Cardiac fibroblast (primary cell): ENCODE results near the gene ZNF282.
A peak's percentile ranks its signal among the peaks of the same experiment; 100 is the strongest.

Experiments used
- DNase-seq, 2 donors: peaks; one replicate each; pipeline versions ENCODE4 v3.0.0 to v3.0.0-alpha.2; 2010; ENCODE audit warnings: low read depth in 2 of 2
- H3K4me3 ChIP-seq, 2 donors: replicated peaks in 1 of 2; 1 replicate in 1 of 2; 2 replicates in 1 of 2; pipeline ENCODE4 v1.5.1; 2011; ENCODE audit warnings: low read depth in 2 of 2, low read length in 2 of 2, mild to moderate bottlenecking in 2 of 2, moderate library complexity in 1 of 2
- CTCF ChIP-seq: IDR thresholded peaks from one replicate; pipeline ENCODE4 v1.5.1; 2011; ENCODE audit warnings: low read depth, mild to moderate bottlenecking, low read length, inconsistent platforms

ZNF282 gene

GRCh38 chr7:149188637-149189259 lies 6.6 kb upstream of the ZNF282 start:
- H3K4me3 ChIP-seq, result no peak overlapping the region
- TF ChIP-seq CTCF, result no peak
- DNase-seq, result no peak

- no peak overlapping the region for H3K4me3 ChIP-seq
- no peak for TF ChIP-seq CTCF
- no peak for DNase-seq
Observed at GRCh38 chr7:149191851-149192250, 3.5 kb upstream of the ZNF282 start.

- DNase-seq, result no peak
- TF ChIP-seq CTCF, result no peak
- H3K4me3 ChIP-seq, result peak overlapping the region; percentile 77 to 88
Observed at GRCh38 chr7:149194799-149195179, 557 bp upstream of the ZNF282 start.

- DNase-seq, result peak in 1 of 2 donors; percentile 15
- peak overlapping the region; percentile 73 to 88 for H3K4me3 ChIP-seq
- no peak for TF ChIP-seq CTCF
Observed at GRCh38 chr7:149196151-149196704, 882 bp downstream of the ZNF282 start.

- peak overlapping the region; percentile 73 to 88 for H3K4me3 ChIP-seq
- no peak for TF ChIP-seq CTCF
- peak; percentile 18 to 31 for DNase-seq
Observed at GRCh38 chr7:149196705-149197171, 1.4 kb downstream of the ZNF282 start.

- no peak for TF ChIP-seq CTCF
- H3K4me3 ChIP-seq, result no peak overlapping the region
- DNase-seq, result no peak
Observed at GRCh38 chr7:149197675-149198074, 2.3 kb downstream of the ZNF282 start.
